Measurements from ENCODE around the gene CCDC124.

DNA sequence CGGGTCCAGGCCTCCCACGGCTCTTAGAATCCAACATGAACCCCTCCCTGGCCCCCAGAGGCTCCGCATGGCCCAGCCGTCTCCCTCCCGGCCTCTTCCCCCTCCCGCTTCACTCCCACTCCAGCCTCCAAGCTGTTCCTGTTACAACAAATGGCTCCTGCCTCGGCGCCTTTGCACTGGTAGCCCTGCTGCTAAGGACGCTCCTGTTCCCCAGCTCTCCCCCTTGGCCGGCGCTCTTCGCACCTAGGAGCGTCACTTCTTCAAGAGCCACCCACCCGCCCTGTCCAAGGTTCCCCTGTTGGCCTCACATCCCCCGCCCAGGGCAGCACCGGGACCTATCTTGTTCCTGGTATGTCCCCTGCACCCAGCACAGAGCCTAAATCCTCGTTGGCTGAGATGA lies 9.4 kb downstream of the CCDC124 start:
- TF ChIP-seq, protein P1, sequence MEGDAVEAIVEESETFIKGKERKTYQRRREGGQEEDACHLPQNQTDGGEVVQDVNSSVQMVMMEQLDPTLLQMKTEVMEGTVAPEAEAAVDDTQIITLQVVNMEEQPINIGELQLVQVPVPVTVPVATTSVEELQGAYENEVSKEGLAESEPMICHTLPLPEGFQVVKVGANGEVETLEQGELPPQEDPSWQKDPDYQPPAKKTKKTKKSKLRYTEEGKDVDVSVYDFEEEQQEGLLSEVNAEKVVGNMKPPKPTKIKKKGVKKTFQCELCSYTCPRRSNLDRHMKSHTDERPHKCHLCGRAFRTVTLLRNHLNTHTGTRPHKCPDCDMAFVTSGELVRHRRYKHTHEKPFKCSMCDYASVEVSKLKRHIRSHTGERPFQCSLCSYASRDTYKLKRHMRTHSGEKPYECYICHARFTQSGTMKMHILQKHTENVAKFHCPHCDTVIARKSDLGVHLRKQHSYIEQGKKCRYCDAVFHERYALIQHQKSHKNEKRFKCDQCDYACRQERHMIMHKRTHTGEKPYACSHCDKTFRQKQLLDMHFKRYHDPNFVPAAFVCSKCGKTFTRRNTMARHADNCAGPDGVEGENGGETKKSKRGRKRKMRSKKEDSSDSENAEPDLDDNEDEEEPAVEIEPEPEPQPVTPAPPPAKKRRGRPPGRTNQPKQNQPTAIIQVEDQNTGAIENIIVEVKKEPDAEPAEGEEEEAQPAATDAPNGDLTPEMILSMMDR (IDR thresholded peaks at IDR 0.05; ENCODE audit: low read depth, low read length, poor library complexity, severe bottlenecking), result no peak
- TF ChIP-seq EZH2phosphoT487 (IDR thresholded peaks at IDR 0.05; ENCODE audit: borderline replicate concordance, low read length), result no peak
